Caco-2 (cell line): Measurements from ENCODE around the gene FLACC1. TPM values are rescaled to one million over a fixed set of nuclear protein-coding genes. Genes with fewer than 3 reads are reported as not detected.

Source experiments
- BruUV-seq: library from RNA; stranded (reverse); fragments of 400-500 nt; replicated peaks from 2 replicates; lab custom pipeline; 2021; lab: Mats Ljungman, UMichigan
- CTCF ChIA-PET: fragments of 300-600 bp; sonication (Branson Sonifier 250); formaldehyde crosslinking; loops from one replicate; lab custom pipeline; 2022; ENCODE audit warnings: antibody characterized with exemption; lab: Charles Lee
- POLR2A ChIA-PET: fragments of 300-600 bp; sonication (Branson Sonifier 250); formaldehyde crosslinking; loops from one replicate; lab custom pipeline; 2022; ENCODE audit warnings: antibody characterized with exemption; lab: Charles Lee
- DNase-seq, 2 experiments: peaks; one replicate each; pipeline versions ENCODE4 v3.0.0 to v3.0.0-alpha.2; 2020 to 2022
- H3K27me3 ChIP-seq: replicated peaks from 2 replicates; pipeline ENCODE4 v1.6.0; 2011; ENCODE audit warnings: low read length; ENCODE audit not compliant: control insufficient read depth, insufficient read depth
- H3K36me3 ChIP-seq: 2 replicates; pipeline ENCODE4 v1.5.1; 2011; ENCODE audit warnings: low read length; ENCODE audit not compliant: control insufficient read depth, insufficient read depth
- H3K4me1 ChIP-seq: fragments of 250-450 bp; sonication (Bioruptor Pico); 2 replicates; pipeline ENCODE4 v1.5.1; 2020; ENCODE audit warnings: mild to moderate bottlenecking
- H3K4me3 ChIP-seq: 2 replicates; pipeline ENCODE4 v1.5.1; 2011; ENCODE audit warnings: low read depth, mild to moderate bottlenecking, control low read depth, low read length
- H3K9me3 ChIP-seq: fragments of 250-450 bp; sonication (Bioruptor Pico); 2 replicates; pipeline ENCODE4 v1.5.1; 2020; ENCODE audit warnings: mild to moderate bottlenecking, moderate library complexity
- H3K27ac Mint-ChIP-seq: one replicate; pipeline ENCODE4 v1.8.0; 2022; ENCODE audit warnings: mixed read lengths; ENCODE audit not compliant: unreplicated experiment
- H3K27me3 Mint-ChIP-seq: one replicate; pipeline ENCODE4 v1.8.0; 2022; ENCODE audit warnings: mixed read lengths; ENCODE audit not compliant: insufficient read depth, unreplicated experiment
- H3K36me3 Mint-ChIP-seq: one replicate; pipeline ENCODE4 v1.8.0; 2022; ENCODE audit warnings: mild to moderate bottlenecking, mixed read lengths; ENCODE audit not compliant: insufficient read depth, unreplicated experiment
- H3K4me1 Mint-ChIP-seq: one replicate; pipeline ENCODE4 v1.8.0; 2022; ENCODE audit warnings: low read depth, mixed read lengths; ENCODE audit not compliant: unreplicated experiment
- H3K4me3 Mint-ChIP-seq: one replicate; pipeline ENCODE4 v1.8.0; 2022; ENCODE audit warnings: mild to moderate bottlenecking, moderate library complexity, mixed read lengths; ENCODE audit not compliant: unreplicated experiment
- H3K9me3 Mint-ChIP-seq: one replicate; pipeline ENCODE4 v1.8.0; 2022; ENCODE audit warnings: mixed read lengths; ENCODE audit not compliant: unreplicated experiment
- intact Hi-C: fragments of 100-400 bp; cut with micrococcal nuclease; formaldehyde crosslinking; loops from one replicate; pipeline ENCODE4 v1.10.0; 2022; ENCODE audit not compliant: unreplicated experiment
- total RNA-seq: library from RNA; stranded (reverse); gene quantifications from 2 replicates; pipeline ENCODE4 v1.2.3, GENCODE V29; 2022
- TF ChIP-seq, protein P1 (sequence below), 2 experiments: fragments of 200-600 bp in 1 of 2; IDR thresholded peaks; 1 replicate in 1 of 2; 2 replicates in 1 of 2; pipeline versions ENCODE4 v1.5.1 to v1.8.0; 2011 to 2022; ENCODE audit warnings: antibody characterized with exemption in 1 of 2, control low read depth in 1 of 2, inconsistent platforms in 1 of 2, low read depth in 1 of 2, low read length in 1 of 2, mild to moderate bottlenecking in 1 of 2, moderate library complexity in 1 of 2; ENCODE audit not compliant: insufficient read depth in 1 of 2, severe bottlenecking in 1 of 2, unreplicated experiment in 1 of 2

The FLACC1 gene
- total RNA-seq, 1 experiment from 2014 or later: 0.86 TPM

DNA sequence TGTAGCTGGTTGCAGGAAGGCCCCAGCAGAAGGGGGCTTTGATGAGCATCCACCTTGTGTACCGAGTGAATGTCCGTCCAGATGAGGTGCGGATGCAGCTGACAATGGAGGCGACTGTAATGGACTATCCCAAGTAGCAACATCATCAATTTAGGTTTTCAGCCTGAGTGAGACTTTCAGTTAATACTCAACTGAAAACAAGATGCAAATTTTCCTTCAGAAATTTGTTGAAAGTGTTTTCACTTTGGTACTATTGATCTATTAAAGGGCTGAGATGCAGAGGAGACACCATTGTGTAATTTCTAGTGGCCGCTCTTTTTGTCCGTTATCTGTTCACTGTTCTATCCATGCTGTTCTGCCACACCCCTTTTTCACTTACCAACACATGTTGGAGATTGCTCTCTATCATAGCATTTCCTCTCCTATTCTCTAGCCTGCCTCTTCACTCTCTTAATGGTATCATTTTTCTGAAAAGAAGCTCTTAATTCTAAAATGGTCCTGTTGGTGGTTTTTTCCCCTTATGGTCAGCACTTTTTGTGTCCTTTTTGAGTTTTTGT, 108.8 kb downstream of the FLACC1 start:
- no peaks in the 10 kb centered on the region for H3K27me3 Mint-ChIP-seq
- intact Hi-C loops: no loop called here
- peaks cover 11% of the 10 kb centered on the region for H3K9me3 Mint-ChIP-seq
- H3K4me1 Mint-ChIP-seq: no peaks in the 10 kb centered on the region
- Histone ChIP-seq H3K36me3 (no peaks in the 10 kb centered on the region), H3K9me3 (no peaks in the 10 kb centered on the region), H3K4me1 (no peaks in the 10 kb centered on the region), H3K4me3 (no peak overlapping the region), H3K27me3 (no peaks in the 10 kb centered on the region)
- no peak overlapping the region for H3K4me3 Mint-ChIP-seq
- no peaks in the 10 kb centered on the region for H3K36me3 Mint-ChIP-seq
- TF ChIP-seq, protein P1, sequence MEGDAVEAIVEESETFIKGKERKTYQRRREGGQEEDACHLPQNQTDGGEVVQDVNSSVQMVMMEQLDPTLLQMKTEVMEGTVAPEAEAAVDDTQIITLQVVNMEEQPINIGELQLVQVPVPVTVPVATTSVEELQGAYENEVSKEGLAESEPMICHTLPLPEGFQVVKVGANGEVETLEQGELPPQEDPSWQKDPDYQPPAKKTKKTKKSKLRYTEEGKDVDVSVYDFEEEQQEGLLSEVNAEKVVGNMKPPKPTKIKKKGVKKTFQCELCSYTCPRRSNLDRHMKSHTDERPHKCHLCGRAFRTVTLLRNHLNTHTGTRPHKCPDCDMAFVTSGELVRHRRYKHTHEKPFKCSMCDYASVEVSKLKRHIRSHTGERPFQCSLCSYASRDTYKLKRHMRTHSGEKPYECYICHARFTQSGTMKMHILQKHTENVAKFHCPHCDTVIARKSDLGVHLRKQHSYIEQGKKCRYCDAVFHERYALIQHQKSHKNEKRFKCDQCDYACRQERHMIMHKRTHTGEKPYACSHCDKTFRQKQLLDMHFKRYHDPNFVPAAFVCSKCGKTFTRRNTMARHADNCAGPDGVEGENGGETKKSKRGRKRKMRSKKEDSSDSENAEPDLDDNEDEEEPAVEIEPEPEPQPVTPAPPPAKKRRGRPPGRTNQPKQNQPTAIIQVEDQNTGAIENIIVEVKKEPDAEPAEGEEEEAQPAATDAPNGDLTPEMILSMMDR (IDR thresholded peaks at IDR 0.05; ENCODE audit: insufficient read depth in 1 of 2, low read depth in 1 of 2, low read length in 1 of 2, severe bottlenecking in 1 of 2, unreplicated experiment in 1 of 2): no peak
- no peak overlapping the region for H3K27ac Mint-ChIP-seq
- ChIA-PET POLR2A (interaction anchor here (0.5 kb wide), 1 partner anchor 58 kb away, joined by 3 read pairs; no protein-coding TSS in a partner anchor), CTCF (no interaction called here)
- no peak for DNase-seq
- BruUV-seq: no TSS peak

DNA sequence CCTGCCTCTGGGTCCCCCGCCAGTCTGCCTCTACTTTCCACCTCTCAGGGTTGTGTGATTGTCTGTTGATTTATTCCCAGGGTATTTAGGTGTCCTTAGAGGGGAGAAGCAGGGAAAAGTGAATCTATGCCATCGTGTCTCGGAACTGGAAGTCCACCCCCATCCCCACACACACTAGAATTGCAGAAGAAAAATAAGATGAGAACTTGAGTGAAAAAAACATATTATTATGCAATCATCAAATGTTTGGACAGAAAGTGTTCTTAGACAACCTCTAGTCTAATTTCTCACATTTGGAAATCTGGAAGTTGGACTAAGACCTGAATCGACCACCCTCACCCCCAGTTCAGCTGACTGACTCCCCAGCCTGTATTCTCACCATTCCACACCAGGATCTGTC, 110.9 kb downstream of the FLACC1 start:
- Histone ChIP-seq H3K27me3 (no peaks in the 10 kb centered on the region), H3K36me3 (no peaks in the 10 kb centered on the region), H3K4me1 (no peaks in the 10 kb centered on the region), H3K9me3 (peaks cover 3% of the 10 kb centered on the region; the same call in 1 of the 2 replicates), H3K4me3 (no peak overlapping the region)
- H3K9me3 Mint-ChIP-seq: peaks cover 13% of the 10 kb centered on the region
- TF ChIP-seq, protein P1 (IDR thresholded peaks at IDR 0.05; ENCODE audit: insufficient read depth in 1 of 2, low read depth in 1 of 2, low read length in 1 of 2, severe bottlenecking in 1 of 2, unreplicated experiment in 1 of 2): no peak
- H3K27ac Mint-ChIP-seq: no peak overlapping the region
- no peak overlapping the region for H3K4me3 Mint-ChIP-seq
- intact Hi-C loops: no loop called here
- ChIA-PET CTCF (no interaction called here), POLR2A (no interaction called here)
- H3K4me1 Mint-ChIP-seq: no peaks in the 10 kb centered on the region
- H3K27me3 Mint-ChIP-seq: no peaks in the 10 kb centered on the region
- peaks cover 4% of the 10 kb centered on the region for H3K36me3 Mint-ChIP-seq
- no peak for DNase-seq
- BruUV-seq: no TSS peak

DNA sequence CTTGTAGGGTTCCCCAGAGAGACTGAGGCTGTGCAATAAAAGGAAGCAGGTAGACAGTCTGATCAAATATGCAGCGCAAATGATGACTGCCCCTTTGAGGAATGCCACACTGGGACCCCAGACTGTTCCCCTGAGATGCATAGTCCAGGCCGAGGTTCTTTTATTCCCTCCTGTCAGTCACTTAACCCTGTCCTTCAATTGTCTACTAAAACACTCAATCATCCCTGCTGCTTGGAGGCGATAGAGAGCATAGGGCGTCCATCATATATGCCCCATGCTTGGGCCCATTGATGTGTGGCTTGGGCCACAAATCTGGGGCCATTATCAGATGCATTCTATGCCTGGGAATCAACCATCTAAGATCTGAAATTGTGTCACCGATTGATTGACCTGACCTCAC, 112.3 kb downstream of the FLACC1 start:
- POLR2A ChIA-PET: no interaction called here
- Mint-ChIP-seq H3K4me3 (no peak overlapping the region), H3K27me3 (no peaks in the 10 kb centered on the region), H3K36me3 (peaks cover 14% of the 10 kb centered on the region), H3K9me3 (peaks cover 11% of the 10 kb centered on the region), H3K27ac (no peak overlapping the region), H3K4me1 (no peaks in the 10 kb centered on the region)
- H3K27me3 ChIP-seq: no peaks in the 10 kb centered on the region
- no peaks in the 10 kb centered on the region for H3K4me1 ChIP-seq
- intact Hi-C loops: no loop called here
- TF ChIP-seq, protein P1 (IDR thresholded peaks at IDR 0.05; ENCODE audit: insufficient read depth in 1 of 2, low read depth in 1 of 2, low read length in 1 of 2, severe bottlenecking in 1 of 2, unreplicated experiment in 1 of 2): no peak
- peaks cover 6% of the 10 kb centered on the region for H3K9me3 ChIP-seq
- DNase-seq: no peak
- BruUV-seq: no TSS peak
- CTCF ChIA-PET: interaction anchor here (0.7 kb wide), 1 partner anchor 16 kb away, joined by 3 read pairs; the partner anchor contains the start of gene CASP8
- H3K36me3 ChIP-seq: no peaks in the 10 kb centered on the region
- no peak overlapping the region for H3K4me3 ChIP-seq
